HG03025 (cell line): ENCODE data around the gene PRPF6.

ENCODE experiments used
- ATAC-seq: cut with Tn5 transposase; IDR thresholded peaks from one replicate; pipeline ENCODE4 v1.9.1; 2021; ENCODE audit warnings: mild to moderate bottlenecking, moderate library complexity; ENCODE audit not compliant: unreplicated experiment, low FRiP score

The PRPF6 gene

GRCh38 chr20:64071341-64072332, 90.7 kb downstream of the PRPF6 start:
- no peak for ATAC-seq

- ATAC-seq = no peak
These were observed 91.6 kb downstream of the PRPF6 start for GRCh38 chr20:64072498-64073063.

GRCh38 chr20:64073476-64074183, 92.7 kb downstream of the PRPF6 start:
- no peak for ATAC-seq

- ATAC-seq = no peak
These were observed 93.4 kb downstream of the PRPF6 start for GRCh38 chr20:64074184-64074789.

- no peak for ATAC-seq
These were observed 94.0 kb downstream of the PRPF6 start for GRCh38 chr20:64074963-64075362.

- no peak for ATAC-seq
These were observed 94.6 kb downstream of the PRPF6 start for GRCh38 chr20:64075556-64075955.

- ATAC-seq = no peak
These were observed 95.4 kb downstream of the PRPF6 start for GRCh38 chr20:64076061-64076997.

- ATAC-seq = no peak
These were observed 96.2 kb downstream of the PRPF6 start for GRCh38 chr20:64077094-64077493.

GRCh38 chr20:64077541-64077875, 96.6 kb downstream of the PRPF6 start:
- no peak for ATAC-seq

GRCh38 chr20:64077876-64078551, 97.1 kb downstream of the PRPF6 start:
- ATAC-seq = no peak

- ATAC-seq = no peak
These were observed 98.0 kb downstream of the PRPF6 start for GRCh38 chr20:64078934-64079272.

- ATAC-seq = no peak
These were observed 98.5 kb downstream of the PRPF6 start, which contains the start of gene RGS19 for GRCh38 chr20:64079273-64080012. RGS19 (minus strand) TSS chr20:64079518; CDS start chr20:64076886, 2,632 bp downstream.

- no peak for ATAC-seq
These were observed 99.3 kb downstream of the PRPF6 start, which contains the start of gene OPRL1 for GRCh38 chr20:64080013-64080812. OPRL1 (plus strand) TSS chr20:64080082; CDS start chr20:64092721, 12,639 bp downstream.

GRCh38 chr20:64080813-64081623, 100.1 kb downstream of the PRPF6 start:
- no peak for ATAC-seq

- no peak for ATAC-seq
These were observed 100.7 kb downstream of the PRPF6 start for GRCh38 chr20:64081624-64081964.

GRCh38 chr20:64082126-64082731, 101.3 kb downstream of the PRPF6 start:
- no peak for ATAC-seq
